ENCODE data around the gene SNX33.

- no peak for TF ChIP-seq POLR2A (IDR thresholded peaks at IDR 0.05)
- TF ChIP-seq, protein P1, sequence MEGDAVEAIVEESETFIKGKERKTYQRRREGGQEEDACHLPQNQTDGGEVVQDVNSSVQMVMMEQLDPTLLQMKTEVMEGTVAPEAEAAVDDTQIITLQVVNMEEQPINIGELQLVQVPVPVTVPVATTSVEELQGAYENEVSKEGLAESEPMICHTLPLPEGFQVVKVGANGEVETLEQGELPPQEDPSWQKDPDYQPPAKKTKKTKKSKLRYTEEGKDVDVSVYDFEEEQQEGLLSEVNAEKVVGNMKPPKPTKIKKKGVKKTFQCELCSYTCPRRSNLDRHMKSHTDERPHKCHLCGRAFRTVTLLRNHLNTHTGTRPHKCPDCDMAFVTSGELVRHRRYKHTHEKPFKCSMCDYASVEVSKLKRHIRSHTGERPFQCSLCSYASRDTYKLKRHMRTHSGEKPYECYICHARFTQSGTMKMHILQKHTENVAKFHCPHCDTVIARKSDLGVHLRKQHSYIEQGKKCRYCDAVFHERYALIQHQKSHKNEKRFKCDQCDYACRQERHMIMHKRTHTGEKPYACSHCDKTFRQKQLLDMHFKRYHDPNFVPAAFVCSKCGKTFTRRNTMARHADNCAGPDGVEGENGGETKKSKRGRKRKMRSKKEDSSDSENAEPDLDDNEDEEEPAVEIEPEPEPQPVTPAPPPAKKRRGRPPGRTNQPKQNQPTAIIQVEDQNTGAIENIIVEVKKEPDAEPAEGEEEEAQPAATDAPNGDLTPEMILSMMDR (IDR thresholded peaks at IDR 0.05), result no peak
Measured at GRCh38 chr15:75649045-75649761, 1.5 kb downstream of the SNX33 start.

All from heart left ventricle (tissue), 13 donors.